ENCODE data around the gene L3MBTL1.

L3MBTL1 gene

DNA sequence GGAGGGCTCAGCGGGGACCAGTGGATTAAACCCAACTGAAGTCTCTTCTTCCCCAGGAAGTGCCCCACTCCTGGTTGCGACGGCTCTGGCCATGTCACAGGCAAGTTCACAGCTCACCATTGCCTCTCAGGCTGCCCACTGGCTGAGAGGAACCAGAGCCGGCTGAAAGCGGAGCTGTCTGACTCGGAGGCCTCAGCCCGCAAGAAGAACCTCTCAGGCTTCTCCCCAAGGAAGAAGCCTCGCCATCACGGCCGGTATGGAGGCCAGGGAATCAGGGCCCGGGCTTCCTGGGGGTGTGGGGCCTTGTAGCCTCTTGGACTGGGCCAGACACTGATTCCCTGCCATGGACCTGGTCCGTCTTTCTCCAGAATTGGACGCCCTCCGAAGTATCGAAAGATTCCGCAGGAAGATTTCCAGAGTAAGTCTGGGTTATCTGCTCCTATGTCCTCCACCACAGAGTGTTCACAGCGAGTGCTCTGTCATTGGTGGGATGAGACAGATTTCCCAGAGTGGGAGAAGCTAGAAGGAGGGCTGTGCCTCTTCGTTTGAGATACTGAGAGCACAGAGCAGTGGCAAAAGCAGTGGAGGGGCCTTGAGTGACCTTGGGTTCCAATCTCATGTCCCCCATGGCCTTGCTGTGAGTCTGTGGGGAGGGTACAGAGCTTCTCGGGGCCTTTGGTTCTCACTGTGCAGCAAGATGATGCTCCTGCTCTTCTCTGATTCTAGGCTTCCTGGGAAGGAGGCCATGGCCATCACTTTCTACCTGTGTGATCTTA lies 28.7 kb downstream of the L3MBTL1 start:
- no peak for DNase-seq

DNA sequence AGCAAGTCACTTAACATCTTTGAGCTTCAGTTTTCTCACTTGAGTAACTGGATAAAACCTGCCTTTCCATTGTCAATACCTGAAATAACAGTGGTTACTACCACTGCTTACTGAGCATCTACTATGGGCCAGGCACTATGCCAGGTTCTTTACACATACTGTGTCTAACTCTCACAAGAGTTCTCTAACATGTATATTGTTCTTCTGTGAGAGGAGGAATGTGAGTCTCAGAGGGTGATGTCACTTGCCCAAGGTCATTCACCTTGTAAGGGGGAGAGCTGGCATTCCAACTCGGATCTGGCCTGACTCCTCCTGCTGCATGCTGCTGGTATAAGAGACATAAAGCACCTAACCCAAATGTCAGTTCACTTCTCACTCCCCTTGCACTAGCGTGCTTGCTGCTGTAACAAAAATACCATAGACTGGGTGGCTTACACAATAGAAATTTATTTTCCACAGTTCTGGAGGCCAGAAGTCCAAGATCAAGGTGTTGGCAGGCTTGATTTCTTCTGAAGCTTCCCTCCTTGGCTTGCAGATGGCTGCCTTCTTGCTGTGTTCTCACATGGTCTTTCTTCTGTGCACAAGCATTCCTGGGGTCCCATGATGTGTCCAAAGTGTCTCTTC lies 29.4 kb downstream of the L3MBTL1 start:
- no peak for DNase-seq

- peak; percentile 61 for DNase-seq
These were observed 30.7 kb downstream of the L3MBTL1 start for GRCh38 chr20:43537921-43538877.

DNA sequence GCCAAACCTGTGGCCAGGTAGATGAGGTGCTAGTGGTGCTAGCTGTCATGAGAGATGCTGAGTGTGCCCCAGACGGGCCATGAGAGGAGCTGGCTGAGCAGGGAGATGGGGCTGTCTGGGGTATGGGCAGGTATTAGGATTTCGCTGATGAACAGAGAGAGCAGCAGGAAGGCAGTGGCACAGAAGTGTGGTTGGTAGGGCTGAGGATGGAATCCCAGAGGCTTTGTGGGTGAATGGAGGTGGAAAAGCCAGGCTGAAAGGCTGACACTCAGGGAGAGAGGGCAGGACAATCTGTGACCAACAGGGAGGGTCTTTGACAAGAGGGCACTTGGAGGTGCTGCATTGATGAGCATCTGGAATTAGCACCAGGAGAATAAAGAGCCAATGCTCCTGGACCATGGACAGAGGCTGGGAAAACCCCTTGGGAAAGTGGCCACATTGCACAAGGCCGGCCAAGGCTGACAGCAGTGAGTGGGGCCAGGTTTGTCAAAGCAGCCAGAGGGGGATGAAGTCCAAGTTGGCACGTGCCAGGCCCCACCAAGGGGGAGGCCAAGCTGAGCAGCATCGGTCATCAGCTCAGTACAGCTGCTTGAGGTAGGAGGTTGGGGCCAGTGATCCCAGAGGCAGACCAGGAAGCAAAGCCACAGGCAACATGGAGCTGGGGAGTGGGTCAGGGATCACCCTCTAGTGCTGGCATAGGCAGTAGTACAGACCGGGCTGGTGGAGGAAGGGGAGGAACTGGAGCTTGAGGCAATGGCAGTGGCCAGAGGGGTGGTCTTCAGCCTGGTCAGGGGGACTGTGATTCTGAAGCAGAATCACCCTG lies 31.6 kb downstream of the L3MBTL1 start:
- no peak for DNase-seq

- DNase-seq, result no peak
These were observed 32.6 kb downstream of the L3MBTL1 start for GRCh38 chr20:43539975-43540672.

GRCh38 chr20:43540673-43541060 lies 33.2 kb downstream of the L3MBTL1 start:
- no peak for DNase-seq

DNA sequence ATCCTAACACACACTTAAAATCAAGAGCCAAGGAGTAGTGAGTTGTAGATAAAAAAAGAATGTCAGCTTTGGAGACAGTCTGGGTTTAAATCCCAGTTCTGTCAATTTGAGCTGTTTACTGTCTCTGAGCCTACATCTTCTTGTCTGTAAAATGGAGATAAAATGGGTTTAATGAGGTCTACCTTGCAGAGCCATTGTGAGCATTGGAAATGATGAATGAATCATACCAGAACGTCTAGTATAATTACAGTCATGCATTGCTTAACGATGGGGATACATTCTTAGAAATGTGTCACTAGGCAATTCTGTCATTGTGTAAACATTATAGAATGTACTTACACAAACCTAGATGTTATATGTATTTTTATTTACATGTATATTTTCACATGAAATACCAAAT lies 33.7 kb downstream of the L3MBTL1 start:
- no peak for DNase-seq

DNA sequence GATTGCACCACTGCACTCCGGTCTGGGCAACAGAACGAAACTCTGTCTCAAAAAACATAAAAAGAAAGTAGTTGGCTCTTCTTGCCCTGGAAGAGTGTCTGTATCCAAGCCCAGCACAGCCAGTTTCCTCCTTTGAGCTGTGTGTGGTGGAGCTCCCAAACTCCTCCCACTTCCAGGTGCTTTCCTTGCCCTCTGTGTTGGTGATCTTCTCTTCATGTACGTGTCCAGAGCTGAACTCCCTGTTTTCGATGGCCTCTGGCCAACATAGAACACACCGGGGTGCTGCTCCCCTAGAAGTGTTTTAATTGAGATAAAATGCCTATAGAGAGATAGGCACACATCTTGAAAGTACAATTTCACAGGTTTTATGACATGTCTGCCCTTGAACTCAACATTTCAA lies 34.7 kb downstream of the L3MBTL1 start:
- DNase-seq, result no peak

DNA sequence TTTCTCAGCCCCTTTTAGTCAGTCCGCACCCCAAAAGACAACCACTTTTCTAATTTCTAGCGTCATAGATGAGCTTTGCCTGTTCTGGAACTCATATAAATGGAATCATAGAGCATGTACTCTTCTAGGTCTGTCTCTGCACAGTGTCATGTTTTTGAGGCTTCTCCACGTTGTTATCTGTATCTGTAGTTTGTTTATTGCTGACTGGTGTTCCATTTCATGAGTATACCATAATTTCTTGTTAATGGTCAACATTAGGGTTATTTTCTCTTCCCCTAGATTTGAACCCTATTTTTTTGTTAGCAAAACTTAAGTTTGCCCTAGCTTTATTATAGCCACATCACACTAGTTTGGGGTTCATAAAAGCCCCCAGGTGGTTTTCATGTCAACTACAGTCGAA lies 35.2 kb downstream of the L3MBTL1 start:
- no peak for DNase-seq

DNA sequence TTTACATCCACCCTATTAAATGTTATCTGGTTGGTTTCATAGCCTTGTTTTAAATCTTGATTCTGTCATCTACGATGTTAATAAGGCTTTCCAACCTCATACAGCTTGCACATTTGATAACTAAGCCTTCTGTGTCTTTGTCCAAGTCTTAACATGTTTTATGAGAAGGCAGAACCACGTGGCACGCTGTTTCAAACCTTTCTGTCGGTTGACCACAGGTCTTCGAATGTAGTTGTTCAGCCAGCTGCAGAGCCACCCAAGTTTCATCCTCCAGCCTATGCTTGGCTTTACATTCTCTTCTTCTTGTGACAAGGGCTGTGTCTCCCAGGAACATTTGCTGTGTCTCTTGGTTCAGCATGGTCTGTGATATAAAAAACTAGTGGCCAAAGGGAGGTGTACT lies 35.6 kb downstream of the L3MBTL1 start:
- no peak for DNase-seq

GRCh38 chr20:43544501-43544900 lies 37.0 kb downstream of the L3MBTL1 start:
- DNase-seq, result no peak

- no peak for DNase-seq
These were observed 38.5 kb downstream of the L3MBTL1 start for GRCh38 chr20:43545837-43546578.

DNA sequence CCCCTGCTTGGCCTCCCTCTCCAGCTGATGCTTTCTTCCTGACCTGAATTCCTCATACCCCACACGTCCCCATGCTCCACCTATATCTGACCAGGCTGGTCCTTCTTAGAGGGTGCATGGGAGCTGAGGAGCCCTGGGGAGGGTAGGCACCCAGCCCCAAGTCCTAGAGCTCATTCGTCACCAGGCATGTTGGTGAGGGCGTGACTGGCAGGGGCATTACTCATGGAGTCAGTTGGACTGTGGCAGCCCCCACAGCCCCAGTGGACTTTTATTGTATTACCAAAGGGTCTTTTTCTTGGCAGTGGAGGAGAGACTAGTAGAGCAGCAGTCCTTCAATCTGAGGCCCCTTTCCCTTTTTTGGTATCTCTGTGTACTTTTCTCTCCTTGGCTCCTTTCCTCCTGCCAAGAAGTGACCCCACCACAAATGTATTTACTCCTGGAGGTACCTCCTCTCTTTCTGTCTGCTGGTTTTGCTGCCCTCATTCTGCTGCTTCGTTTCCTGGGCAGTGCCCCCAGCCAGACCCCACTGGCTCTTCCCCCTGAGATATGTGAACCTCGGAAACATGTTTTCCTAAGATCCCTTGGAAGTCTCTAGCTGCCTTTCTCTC lies 40.9 kb downstream of the L3MBTL1 start:
- no peak for DNase-seq

- no peak for DNase-seq
These were observed 42.0 kb downstream of the L3MBTL1 start for GRCh38 chr20:43549416-43550065.

DNA sequence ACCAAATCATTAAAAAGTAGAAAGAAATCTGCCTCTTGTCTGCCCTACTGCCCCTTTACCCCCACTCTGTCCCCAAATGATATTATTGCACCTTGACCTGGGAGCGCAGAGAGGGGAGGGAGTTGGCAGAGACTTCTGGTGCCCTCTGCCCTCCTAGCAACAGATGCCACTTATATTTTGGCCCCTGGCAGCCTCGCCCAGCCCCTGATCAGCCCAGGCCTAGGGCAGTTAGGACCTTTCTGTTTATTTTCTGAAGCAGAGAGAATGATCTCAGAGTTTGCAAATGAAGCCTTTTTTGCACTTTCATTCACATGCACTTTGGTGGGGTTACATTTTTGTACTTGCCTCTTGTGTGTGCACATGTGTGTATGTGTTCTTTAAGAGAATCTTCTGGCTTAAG lies 43.0 kb downstream of the L3MBTL1 start:
- DNase-seq, result no peak

DNA sequence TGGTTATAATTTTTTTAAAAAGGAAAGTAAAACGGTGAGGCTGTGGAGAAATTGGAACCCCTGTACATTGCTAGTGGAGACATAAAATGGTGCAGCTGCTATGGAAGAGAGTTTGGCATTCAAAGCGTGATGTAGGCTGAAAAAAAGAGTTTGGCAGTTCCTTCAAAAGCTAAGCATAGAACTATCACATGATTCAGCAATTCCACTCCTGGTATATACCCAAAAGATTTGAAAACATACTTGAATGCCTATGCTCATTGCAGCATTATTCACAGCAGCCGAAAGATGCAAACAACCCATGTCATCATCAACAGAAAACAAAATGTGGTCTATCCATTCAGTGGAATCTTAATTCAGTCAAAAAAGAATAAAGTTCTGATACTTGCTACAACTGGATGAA lies 46.9 kb downstream of the L3MBTL1 start:
- DNase-seq, result no peak

GRCh38 chr20:43558412-43559146 lies 51.1 kb downstream of the L3MBTL1 start, which contains the start of gene SGK2:
Gene SGK2, plus strand, starts transcription at chr20:43559027. Its CDS starts 7,469 bp downstream, at chr20:43566496.
- no peak for DNase-seq

DNA sequence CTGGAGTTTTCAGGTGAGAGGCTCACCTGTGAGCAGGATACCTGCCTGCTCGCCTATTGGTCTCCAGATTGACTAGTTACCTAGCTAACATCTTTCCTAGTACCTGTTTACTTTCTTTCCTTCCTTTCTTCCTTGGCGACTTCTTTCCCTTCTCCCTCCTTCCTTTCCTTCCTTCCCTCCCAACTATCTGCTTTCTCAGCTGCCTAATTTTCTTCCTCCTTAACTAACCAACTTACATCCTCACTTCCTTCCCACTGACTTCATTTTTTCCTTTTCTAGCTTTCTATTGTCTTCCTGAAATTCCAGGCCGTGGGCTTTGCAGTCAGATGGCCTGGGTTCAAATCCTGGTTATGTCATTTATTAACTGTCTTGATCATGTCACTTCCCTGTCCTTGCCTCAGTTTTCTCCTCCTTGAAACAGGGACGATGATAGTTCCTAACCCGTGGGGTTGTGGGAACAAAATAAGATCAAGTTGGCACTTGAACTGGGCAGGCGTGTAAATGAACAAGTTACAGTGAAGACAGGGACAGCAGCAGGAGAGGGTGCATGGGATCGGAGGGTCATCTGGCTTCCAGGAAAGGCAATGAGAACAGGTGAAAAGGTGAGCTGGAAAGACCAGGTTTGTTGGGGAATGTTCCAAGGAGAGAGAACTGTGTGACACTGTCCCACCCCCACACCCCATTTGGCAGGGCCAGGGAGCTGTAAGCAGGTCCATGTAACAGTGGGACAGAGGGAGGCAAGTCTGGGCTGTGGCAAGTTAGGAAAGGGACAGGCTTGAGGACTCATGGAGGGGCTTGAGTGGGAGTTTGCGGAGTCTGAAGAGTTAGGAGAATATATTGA lies 51.9 kb downstream of the L3MBTL1 start:
- no peak for DNase-seq
